Globus pallidus (tissue), 1 donor: ENCODE measurements around the gene ALKBH3.
A peak's percentile ranks its signal among the peaks of the same experiment; 100 is the strongest.

Experiments
- DNase-seq: peaks from one replicate; pipeline ENCODE4 v3.0.0-alpha.2; 2015; ENCODE audit warnings: low spot score

The ALKBH3 gene

GRCh38 chr11:43922744-43923405 lies 42.2 kb downstream of the ALKBH3 start:
- no peak for DNase-seq

DNA sequence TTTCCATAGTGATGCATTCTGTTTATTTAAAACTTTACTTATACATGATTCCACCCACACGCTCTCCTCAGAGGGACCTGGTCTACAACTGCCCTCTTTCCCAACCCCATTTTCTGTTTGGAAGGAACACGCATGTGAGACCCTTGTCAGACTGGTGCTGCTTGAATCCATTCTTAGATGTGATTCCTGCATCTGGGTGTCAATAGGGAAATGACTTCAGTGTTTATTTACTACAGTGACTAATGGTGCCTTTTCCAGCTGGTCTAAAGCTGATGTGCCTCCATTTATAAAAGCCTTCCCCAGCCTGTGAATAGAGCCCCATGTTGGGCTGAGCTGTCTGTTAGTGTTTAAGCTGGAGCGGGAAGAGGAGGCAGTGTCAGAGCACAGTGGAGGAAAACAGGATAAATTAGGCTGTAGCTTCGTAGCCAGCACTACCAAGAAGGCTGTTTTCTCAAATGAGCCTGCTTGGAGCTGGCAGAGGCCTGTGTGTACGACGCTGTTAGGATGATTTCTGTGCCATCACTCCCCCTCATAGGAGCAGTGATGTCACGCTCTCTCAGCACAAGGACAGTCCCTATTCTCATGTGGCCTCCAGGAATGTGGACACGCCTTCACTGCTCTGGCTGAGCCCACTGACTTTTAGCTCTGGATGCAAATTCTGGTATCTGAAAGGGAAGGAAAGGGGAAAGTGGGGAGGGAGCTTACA lies 42.9 kb downstream of the ALKBH3 start:
- DNase-seq: peak; percentile 59

DNA sequence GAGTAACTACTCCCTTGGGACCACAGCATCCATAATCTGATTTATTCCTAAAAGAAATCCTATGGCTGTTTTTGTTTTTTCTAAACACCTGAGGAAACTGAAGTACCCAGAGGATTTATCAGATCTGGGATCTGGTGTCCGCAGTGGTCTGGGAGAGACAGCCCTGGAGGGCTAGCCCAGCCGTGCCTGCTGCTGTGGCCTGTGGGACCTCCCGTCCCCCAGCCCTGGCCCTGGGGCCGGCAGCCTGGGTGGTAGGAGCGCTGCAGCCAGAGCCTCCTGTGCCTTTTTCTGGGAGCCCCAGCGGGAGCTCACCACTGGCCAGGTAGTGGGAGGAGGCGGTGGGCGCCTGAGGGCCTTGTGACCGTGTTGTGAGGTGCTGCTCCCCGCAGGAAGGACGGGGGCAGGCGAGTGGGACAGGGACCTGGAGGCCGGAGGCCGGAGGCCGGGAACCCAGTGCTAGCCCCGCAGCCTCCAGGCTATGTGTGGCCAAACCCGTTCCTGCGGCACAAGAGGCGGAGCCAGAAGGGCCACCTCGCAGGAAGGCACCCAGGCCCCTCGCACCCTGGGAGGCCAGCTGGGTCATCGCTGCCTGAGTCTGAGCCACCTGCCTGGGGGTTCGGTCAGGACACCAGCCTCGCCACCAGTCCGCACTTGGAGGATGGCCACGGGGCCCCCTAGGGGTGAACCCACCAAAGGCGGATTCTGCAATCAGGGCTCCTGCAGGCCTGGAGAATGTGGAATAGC lies 43.7 kb downstream of the ALKBH3 start:
- no peak for DNase-seq

DNA sequence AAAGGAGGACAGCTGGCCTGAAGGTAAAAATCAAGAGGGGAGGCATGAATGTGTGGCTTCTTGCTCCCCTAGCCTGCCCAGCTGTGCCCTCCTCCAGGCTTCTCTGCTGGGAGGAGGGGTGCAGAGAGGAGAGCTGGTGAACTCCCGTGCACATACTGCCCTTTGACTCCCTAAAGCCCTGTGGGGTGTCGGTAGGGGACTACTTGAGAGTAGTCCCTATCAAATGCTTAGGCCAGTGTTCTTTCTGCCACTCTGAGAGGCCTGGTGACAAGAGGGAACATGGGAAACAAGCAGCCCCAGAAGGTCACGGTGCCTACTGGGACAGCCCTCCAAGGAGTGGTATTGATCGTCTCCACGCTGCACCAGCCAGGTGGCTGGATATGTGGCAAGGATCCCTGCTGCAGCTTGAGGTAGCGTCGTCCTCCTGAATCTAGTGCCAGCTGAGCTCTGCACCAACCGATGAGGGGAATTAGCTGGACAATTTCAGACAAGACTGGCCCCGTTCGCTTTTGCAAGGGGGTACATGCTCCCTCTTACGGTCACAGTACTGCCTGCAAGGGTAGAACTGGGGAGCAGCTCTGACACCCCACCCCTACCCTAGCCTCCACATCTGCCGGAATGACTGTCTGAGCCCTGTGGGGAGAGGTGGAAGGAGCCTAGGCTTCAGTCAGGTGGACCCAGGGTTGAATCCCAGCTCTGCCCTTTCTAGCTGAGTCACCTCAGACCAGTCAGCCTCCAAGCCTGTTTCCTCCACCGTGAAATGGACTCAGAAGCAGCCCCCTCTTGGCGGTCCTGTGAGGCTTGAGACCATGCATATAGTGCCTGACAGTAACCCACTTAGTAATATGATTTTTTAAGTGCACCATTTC lies 44.7 kb downstream of the ALKBH3 start:
- no peak for DNase-seq

DNA sequence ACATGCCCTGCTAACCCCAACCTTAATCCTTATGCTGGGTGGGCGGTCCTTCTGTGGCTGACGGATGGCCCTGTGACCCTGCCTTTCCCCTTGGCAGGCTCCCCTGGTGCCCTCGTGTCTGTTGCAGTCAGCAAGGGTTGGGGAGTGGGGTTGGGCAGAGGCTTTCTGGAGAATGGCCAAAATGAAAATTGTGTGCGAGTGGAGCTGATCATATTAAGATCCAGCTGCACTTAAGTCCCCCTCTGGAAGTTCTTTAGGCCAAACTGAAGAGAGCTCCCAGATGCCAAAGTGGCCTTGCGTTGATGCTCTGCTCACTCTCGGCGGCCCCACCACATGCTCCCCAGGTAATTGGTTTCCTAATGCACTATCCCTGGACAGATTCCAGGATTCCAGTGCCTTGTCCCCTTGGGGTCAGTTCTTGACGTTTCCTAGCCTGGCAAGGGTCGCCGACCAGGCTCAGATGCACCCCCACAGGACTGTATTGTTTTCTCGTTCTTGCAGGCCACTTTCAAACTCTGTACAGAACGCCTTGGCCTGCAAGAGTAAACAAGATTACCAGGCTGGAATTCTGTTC lies 45.4 kb downstream of the ALKBH3 start:
- no peak for DNase-seq

DNA sequence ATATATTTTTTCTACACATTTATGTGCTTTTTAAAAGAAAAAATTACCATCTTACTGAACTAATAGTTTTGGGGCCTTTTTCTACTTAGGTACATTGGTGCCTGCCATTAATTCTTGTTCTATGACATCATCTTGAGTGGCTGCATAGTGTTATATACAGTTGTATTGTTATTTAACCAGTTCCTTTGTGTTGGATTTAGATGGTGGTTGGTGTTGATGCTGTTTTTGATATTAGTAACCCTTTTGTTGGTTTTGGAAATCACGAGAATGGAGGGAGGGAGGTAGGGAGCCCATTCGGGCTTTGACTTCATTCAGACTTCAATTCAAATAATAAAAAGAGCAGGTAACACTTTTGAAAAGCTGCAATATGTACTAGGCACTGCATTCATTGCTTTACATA lies 46.4 kb downstream of the ALKBH3 start:
- DNase-seq: no peak

DNA sequence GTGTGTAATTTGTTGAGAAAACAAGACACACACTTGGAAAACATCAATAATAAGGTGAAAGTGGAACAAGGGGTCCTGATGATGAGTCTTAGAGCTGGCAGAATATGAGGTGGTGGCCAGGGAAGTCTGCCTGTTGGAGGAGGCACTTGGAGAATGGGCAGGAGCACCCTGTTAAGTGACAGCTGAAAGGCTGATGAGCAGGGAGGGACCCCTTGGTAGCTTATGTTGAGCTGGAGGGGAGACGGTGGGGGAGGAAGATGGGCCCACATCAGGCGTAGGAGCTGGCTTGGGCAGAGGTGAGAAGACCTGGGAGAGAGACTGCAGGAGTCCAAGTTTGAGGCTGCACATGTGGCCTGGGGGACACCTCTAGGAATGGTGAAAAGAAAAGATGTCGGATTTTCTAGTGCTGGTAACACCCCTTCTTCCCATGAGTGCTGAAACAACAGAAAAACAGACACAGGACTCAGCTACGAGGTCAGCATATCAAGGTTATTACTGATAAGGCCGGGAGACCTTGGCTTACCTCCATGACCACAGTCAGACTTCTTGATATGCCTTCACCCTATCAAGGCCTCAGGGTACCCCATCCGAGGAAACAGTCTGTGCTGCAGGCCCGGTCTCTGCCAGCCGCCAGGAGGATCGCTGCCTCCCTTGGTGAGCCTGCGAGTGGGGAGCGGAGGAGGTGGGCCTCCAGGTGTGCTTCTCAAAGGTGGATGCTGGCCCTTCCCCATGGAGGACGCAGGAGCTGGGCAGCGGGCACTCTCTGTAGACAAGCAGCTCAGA lies 47.5 kb downstream of the ALKBH3 start:
- DNase-seq: no peak

DNA sequence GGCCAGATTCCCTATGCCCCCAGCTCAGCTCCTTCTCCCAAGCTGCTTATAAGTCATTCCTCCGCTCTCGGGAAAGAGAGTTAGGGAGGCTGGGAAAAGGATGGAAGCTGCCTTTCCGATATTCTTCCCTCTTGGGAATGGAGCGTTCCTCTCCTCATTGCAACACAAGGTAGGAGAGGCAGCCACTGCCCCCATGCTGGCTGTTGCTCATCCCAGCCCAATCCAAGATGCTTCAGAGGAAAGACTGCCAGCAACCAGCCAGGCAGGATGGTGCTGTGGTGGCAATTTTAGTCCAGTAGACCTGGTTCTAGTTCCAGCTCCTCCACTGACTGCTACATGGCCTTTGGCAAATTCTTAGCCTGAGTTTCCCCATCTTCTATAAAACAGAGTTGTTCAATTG lies 48.1 kb downstream of the ALKBH3 start:
- no peak for DNase-seq

GRCh38 chr11:43930868-43931716 lies 50.5 kb downstream of the ALKBH3 start:
- DNase-seq: no peak

DNA sequence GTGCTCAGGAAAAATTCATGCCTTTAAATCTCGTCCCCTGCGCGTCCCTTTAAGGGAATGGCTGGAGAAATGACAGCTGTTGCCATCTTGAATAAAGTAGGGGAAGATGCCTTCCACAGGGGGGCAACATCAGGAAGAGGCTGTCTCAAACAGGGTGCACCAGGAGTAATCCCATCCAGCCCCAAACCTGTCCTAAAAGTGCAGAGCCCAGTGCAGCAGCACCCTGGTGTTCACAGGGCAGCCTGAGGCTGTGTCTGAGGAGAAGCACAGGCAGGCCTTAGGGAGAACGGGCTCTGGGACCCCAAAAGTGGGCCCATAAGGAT lies 51.0 kb downstream of the ALKBH3 start:
- no peak for DNase-seq

- no peak for DNase-seq
Observed at GRCh38 chr11:43933226-43933607, 52.6 kb downstream of the ALKBH3 start.

- DNase-seq: no peak
Observed at GRCh38 chr11:43933608-43934551, 53.2 kb downstream of the ALKBH3 start.

DNA sequence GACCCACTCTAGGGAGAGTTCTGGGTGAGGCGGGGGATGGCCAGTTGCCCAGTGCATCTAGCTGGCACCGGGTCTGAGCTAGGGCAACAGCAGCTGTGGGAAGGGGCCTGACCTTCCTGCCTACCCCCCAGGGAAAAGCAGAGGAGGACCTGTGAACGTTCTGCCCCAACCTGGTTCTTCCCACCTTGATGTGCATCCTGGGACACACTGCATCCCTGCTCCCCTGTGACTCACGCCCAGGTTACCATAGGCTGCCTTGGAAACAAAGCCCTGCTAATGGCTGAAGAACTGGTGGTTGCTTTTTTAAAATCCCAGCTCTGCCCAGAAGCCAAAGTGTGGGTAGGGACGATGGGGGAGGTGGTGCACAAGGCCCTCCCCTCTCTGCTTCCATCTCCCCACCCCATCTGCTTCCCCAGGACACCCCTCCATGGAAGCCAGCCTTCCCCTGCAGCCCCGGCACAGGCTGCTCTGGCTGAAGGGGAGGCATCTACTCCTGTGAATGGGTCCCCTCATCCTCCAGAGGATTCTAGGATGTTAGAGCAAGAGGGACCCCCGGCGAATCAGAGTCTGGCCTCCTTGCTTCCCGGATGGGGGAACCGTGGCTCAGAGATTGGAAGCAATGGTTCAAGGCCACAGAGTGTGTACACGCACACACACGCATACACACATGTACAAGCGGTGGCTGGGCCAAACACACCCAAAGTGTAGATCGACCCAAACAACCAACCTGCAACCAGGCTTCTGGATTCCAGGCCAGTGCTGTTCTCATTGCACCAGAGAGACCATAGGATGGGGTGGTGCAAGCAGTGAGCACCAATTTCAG lies 54.2 kb downstream of the ALKBH3 start:
- DNase-seq: no peak

DNA sequence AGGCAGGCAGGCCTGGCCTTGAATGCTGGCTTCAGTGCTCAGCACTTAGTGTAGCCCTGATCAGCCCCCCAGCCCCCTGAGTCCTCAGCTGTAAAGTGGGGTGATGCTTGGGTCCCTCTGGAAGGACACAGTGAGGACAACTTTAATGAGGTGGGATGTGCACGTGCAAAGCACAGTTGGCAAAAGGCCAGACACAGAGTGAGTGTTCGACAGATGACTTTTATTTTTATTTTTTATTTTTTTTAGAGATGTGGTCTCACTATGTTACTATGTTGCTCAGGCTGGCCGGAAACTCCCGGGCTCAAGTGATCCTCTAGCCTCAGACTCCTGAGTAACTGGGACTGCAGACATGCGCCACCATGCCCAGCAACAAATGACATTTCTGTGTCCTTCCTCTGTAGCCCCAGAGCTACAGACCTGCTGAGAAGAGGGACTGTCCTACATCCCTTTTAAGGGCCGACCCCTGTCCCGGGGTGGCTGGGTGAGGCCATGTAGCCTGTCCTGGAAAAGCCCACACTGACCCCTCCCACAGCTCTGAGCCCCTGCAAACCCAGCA lies 54.9 kb downstream of the ALKBH3 start:
- DNase-seq: no peak

DNA sequence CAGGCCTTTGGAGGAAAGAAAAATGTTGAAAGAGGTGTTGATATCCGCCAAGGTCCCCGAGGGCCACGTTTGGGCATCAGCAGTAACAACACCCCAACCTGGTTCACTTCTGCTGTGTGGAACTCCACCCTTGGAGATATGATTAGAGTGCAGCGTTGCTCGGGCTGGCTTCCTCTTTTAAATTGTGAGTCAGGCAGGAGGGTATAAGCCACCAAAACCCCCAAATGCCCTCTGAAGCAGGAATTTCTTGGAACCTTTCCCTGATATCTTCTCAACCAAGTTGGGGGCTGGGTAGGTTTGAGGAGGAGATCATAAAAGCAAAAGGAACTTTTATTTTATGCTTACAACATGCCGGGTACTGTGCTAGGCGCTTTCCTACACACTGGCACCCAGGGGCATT lies 55.4 kb downstream of the ALKBH3 start:
- DNase-seq: no peak

DNA sequence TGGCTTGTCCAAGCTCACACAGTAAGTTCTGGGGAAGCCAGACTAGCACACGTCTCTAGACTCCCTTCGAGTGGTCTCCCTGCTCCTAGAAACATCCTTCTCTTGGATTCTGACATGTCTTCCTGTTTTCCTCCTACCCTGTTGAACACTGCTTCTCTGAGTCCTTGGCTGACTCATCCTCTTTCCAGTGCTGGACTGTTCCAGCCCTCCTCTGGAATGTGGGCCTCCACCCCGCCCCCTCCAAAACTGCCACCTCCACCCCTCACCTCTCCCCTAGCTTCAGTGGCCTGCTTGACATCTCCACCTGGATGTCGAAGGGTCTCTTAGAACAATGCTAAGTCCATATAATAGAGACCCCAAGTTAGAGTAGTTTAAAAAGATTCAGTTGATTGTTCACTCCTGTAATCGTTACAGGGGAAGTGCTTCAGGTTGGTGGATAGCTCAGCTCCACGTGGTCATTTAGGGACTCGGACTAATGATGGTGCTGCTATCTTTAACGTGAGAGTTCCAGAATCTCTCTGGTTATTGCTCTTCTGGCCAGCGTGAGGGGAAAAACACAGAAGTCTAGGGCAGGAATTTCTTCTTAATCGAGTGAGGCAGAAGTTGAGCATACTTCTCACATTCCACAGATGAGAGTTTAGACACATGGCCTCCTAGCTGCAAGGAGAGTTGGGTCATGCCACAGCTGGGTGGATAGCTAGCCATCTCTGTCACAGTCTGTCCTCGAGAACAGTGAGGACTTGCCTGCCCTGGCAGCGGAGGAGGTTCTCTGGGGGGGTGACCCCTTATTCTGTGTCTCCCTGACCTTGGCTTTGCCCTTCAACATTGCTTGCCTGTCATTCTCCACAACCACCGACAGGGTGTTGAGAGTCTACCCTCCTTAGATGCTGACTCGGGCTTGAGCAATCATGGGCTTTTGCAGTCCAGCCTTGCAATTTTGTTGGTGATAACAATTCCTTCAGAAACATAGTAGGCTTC lies 57.1 kb downstream of the ALKBH3 start:
- no peak for DNase-seq
